ENCODE results near the gene STK33. TPM values are rescaled to one million over a fixed set of nuclear protein-coding genes. Genes with fewer than 3 reads are reported as not detected.

Gene STK33
- total RNA-seq, 1 experiment from 2014 or later: 10.9 TPM

GRCh38 chr11:8373519-8374432 is 220.3 kb downstream of the STK33 start (continued):
- no peak for TF ChIP-seq ATF3 (IDR thresholded peaks at IDR 0.05)

DNA sequence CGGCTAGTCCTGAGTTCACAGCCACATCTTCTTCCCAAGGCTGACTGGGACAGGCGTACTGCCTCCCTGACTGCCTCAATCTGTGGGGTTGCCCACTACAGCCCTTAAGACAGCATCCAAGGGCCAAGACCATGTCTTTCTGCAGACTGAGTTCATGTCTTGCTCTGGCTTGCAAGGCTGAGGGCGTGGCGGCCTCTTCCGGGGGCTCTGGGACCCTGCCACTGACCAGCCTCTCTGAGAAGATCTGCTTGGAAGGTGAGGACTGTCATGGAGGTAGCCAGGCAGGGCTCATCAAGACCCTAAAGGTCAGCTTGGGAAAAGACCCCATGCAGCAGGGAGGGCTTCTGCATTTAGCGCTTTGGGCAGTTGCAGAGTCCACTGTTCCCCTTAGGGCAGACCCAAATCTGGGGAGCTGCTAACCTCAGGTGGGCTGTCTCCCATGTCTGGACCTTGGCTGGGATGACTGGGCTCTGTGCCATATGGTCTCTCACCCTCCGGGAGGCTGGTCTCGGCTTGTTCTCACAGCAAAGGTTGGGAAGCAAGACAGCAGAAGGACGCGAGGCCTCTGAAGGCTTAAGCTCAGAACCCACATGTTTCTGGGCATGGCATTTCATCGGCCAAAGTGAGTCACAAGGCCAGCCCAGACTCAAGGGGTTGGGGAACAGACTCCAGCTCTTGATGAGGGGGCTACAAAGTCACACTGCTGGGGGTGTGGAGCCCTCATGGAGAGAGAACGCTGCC is 221.2 kb downstream of the STK33 start:
- BruUV-seq (replicated peaks): no TSS peak

More for the DNA sequence above, 221.2 kb downstream of the STK33 start:
- no peaks in the 10 kb centered on the region for H3K9me3 ChIP-seq (ENCODE audit: control insufficient read depth in 1 of 2, insufficient read depth in 1 of 2, low read depth in 1 of 2, low read length in 2 of 2)
- ChIA-PET CTCF (no interaction called here), POLR2A (no interaction called here), RAD21 (ENCODE audit: low non-redundant PET in 1 of 2, low total read pairs in 2 of 2, uncharacterized antibody in 2 of 2, unreplicated experiment in 2 of 2) (no interaction called here)
- no peak overlapping the region for H3K4me2 ChIP-seq (ENCODE audit: low read length)
- H3K36me3 ChIP-seq (ENCODE audit: control insufficient read depth in 1 of 2, insufficient read depth in 2 of 2, low read length in 2 of 2): no peaks in the 10 kb centered on the region
- DNase-seq (ENCODE audit: low read depth, low spot score): no peak
- no peak overlapping the region for H3K4me3 ChIP-seq (replicated peaks in 1 of 2; ENCODE audit: low read depth in 1 of 2, low read length in 2 of 2)
- no peaks in the 10 kb centered on the region for H3K9me2 ChIP-seq (ENCODE audit: insufficient read depth)
- ATAC-seq: no peak
- intact Hi-C loops (cut with micrococcal nuclease): no loop called here
- no peaks in the 10 kb centered on the region for H3K27me3 ChIP-seq (ENCODE audit: insufficient read depth, low read length)
- H3K9ac ChIP-seq (ENCODE audit: low read length): no peak overlapping the region
- H3K4me1 ChIP-seq (ENCODE audit: control insufficient read depth in 1 of 2, insufficient read depth in 2 of 2, low read length in 2 of 2): no peaks in the 10 kb centered on the region
- H3K27ac ChIP-seq (ENCODE audit: low read depth, low read length): no peak overlapping the region
- no peaks in the 10 kb centered on the region for H4K20me1 ChIP-seq (ENCODE audit: insufficient read depth)
- TF ChIP-seq POLR2A (IDR thresholded peaks at IDR 0.05; ENCODE audit: borderline replicate concordance, extremely low read depth, insufficient read depth, insufficient read length) (no peak), ATF3 (IDR thresholded peaks at IDR 0.05) (no peak), CEBPB (IDR thresholded peaks at IDR 0.05; ENCODE audit: low read depth) (no peak), MAX (IDR thresholded peaks at IDR 0.05) (no peak), POLR2AphosphoS5 (IDR thresholded peaks at IDR 0.05; ENCODE audit: low read depth, low read length) (no peak), ZFX (IDR thresholded peaks at IDR 0.05) (no peak)
- TF ChIP-seq, protein P1, sequence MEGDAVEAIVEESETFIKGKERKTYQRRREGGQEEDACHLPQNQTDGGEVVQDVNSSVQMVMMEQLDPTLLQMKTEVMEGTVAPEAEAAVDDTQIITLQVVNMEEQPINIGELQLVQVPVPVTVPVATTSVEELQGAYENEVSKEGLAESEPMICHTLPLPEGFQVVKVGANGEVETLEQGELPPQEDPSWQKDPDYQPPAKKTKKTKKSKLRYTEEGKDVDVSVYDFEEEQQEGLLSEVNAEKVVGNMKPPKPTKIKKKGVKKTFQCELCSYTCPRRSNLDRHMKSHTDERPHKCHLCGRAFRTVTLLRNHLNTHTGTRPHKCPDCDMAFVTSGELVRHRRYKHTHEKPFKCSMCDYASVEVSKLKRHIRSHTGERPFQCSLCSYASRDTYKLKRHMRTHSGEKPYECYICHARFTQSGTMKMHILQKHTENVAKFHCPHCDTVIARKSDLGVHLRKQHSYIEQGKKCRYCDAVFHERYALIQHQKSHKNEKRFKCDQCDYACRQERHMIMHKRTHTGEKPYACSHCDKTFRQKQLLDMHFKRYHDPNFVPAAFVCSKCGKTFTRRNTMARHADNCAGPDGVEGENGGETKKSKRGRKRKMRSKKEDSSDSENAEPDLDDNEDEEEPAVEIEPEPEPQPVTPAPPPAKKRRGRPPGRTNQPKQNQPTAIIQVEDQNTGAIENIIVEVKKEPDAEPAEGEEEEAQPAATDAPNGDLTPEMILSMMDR (IDR thresholded peaks at IDR 0.05 in 2 of 3, conservative IDR thresholded peaks at IDR 0.05 in 1 of 3; ENCODE audit: borderline replicate concordance in 1 of 3, insufficient read depth in 1 of 3, low read depth in 2 of 3, low read length in 2 of 3): no peak
- H2AFZ ChIP-seq (ENCODE audit: low read depth, low read length, poor library complexity, severe bottlenecking): no peak overlapping the region
- no peaks in the 10 kb centered on the region for H3K79me2 ChIP-seq (ENCODE audit: insufficient read depth, low read length)
